ENCODE measurements around the gene NRL.

DNA sequence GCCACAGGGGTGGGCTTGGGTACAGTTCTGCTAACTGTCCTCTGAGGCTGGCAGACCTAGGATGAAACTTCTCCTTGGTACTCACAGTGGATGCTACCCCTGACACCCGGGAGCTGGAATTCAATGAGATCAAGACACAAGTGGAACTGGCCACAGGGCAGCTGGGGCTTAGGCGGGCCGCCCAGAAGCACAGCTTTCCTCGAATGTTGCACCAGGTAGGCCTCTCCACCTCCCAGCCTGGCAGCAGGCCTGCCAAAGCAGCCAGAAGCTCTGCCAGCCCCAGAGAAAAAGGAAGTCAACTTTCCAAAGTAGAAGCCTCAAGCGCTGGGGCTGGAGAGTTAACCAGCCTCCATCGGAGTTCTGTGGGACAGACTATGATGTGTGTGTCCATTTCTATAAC lies 2.4 kb upstream of the NRL start:
- TF ChIP-seq, protein P1, sequence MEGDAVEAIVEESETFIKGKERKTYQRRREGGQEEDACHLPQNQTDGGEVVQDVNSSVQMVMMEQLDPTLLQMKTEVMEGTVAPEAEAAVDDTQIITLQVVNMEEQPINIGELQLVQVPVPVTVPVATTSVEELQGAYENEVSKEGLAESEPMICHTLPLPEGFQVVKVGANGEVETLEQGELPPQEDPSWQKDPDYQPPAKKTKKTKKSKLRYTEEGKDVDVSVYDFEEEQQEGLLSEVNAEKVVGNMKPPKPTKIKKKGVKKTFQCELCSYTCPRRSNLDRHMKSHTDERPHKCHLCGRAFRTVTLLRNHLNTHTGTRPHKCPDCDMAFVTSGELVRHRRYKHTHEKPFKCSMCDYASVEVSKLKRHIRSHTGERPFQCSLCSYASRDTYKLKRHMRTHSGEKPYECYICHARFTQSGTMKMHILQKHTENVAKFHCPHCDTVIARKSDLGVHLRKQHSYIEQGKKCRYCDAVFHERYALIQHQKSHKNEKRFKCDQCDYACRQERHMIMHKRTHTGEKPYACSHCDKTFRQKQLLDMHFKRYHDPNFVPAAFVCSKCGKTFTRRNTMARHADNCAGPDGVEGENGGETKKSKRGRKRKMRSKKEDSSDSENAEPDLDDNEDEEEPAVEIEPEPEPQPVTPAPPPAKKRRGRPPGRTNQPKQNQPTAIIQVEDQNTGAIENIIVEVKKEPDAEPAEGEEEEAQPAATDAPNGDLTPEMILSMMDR (IDR thresholded peaks at IDR 0.05): no peak
- no peak for TF ChIP-seq POLR2A (IDR thresholded peaks at IDR 0.05)
- no peak for TF ChIP-seq POLR2AphosphoS5 (IDR thresholded peaks at IDR 0.05)
